Measurements from ENCODE around the gene GKN1. TPM values are rescaled to one million over a fixed set of nuclear protein-coding genes. Genes with fewer than 3 reads are reported as not detected.

Gene GKN1
- total RNA-seq (ENCODE audit: low replicate concordance): 0.36 and 1.7 TPM in 2 replicates
- long read RNA-seq: 0 reads

GRCh38 chr2:68974251-68974650, at the start of gene GKN1:
Gene GKN1 (plus strand): TSS chr2:68974636. CDS start chr2:68974678, 42 bp downstream.
- Mint-ChIP-seq H3K27ac (no peak within 1 kb of the TSS), H3K36me3 (no peaks in the 10 kb centered on the region), H3K27me3 (peaks cover 8% of the 10 kb centered on the region), H3K4me1 (ENCODE audit: unreplicated experiment) (no peaks in the 10 kb centered on the region), H3K9me3 (no peaks in the 10 kb centered on the region), H3K4me3 (no peak within 1 kb of the TSS)
- DNase-seq (ENCODE audit: extremely low spot score, unreplicated experiment): no peak
- TF ChIP-seq CTCF (conservative IDR thresholded peaks at IDR 0.05): no peak

GRCh38 chr2:68925295-68925896, 49.0 kb upstream of the GKN1 start:
- no peak for DNase-seq (ENCODE audit: extremely low spot score, unreplicated experiment)
- Mint-ChIP-seq H3K4me1 (ENCODE audit: unreplicated experiment) (no peaks in the 10 kb centered on the region), H3K9me3 (no peaks in the 10 kb centered on the region)

GRCh38 chr2:68926796-68927195, 47.6 kb upstream of the GKN1 start:
- no peak overlapping the region for H3K4me3 Mint-ChIP-seq
- H3K36me3 Mint-ChIP-seq: no peaks in the 10 kb centered on the region
- H3K9me3 Mint-ChIP-seq: no peaks in the 10 kb centered on the region
- no peak overlapping the region for H3K27ac Mint-ChIP-seq
- no peak for TF ChIP-seq CTCF (conservative IDR thresholded peaks at IDR 0.05)
- H3K27me3 Mint-ChIP-seq: peaks cover 26% of the 10 kb centered on the region
- H3K4me1 Mint-ChIP-seq (ENCODE audit: unreplicated experiment): no peaks in the 10 kb centered on the region
- no peak for DNase-seq (ENCODE audit: extremely low spot score, unreplicated experiment)

More at GRCh38 chr2:68925295-68925896, 49.0 kb upstream of the GKN1 start:
- no peaks in the 10 kb centered on the region for H3K36me3 Mint-ChIP-seq
- no peak overlapping the region for H3K27ac Mint-ChIP-seq
- no peak overlapping the region for H3K4me3 Mint-ChIP-seq
- peak; percentile 89 for TF ChIP-seq CTCF (conservative IDR thresholded peaks at IDR 0.05)
- peaks cover 26% of the 10 kb centered on the region for H3K27me3 Mint-ChIP-seq

GRCh38 chr2:68931149-68931711, 43.2 kb upstream of the GKN1 start:
- Mint-ChIP-seq H3K9me3 (no peaks in the 10 kb centered on the region), H3K4me3 (no peak overlapping the region), H3K36me3 (no peaks in the 10 kb centered on the region), H3K4me1 (ENCODE audit: unreplicated experiment) (no peaks in the 10 kb centered on the region), H3K27ac (no peak overlapping the region), H3K27me3 (peaks cover 13% of the 10 kb centered on the region)
- no peak for DNase-seq (ENCODE audit: extremely low spot score, unreplicated experiment)
- no peak for TF ChIP-seq CTCF (conservative IDR thresholded peaks at IDR 0.05)

GRCh38 chr2:68931799-68932198, 42.6 kb upstream of the GKN1 start:
- Mint-ChIP-seq H3K27me3 (peaks cover 11% of the 10 kb centered on the region), H3K4me1 (ENCODE audit: unreplicated experiment) (no peaks in the 10 kb centered on the region), H3K27ac (no peak overlapping the region), H3K4me3 (no peak overlapping the region), H3K9me3 (no peaks in the 10 kb centered on the region), H3K36me3 (no peaks in the 10 kb centered on the region)
- no peak for TF ChIP-seq CTCF (conservative IDR thresholded peaks at IDR 0.05)
- no peak for DNase-seq (ENCODE audit: extremely low spot score, unreplicated experiment)

Measured in type B pancreatic cell (in vitro differentiated cells).